Testis (tissue), 2 donors: ENCODE data around the gene ORMDL3.

Experiments
- POLR2A ChIP-seq: fragments of 450-650 bp; IDR thresholded peaks from one replicate; pipeline ENCODE4 v1.6.1; 2017; ENCODE audit warnings: antibody characterized with exemption, mild to moderate bottlenecking, moderate library complexity
- TF ChIP-seq, protein P1 (sequence below), 3 experiments: fragments of 450-650 bp in 2 of 3; fragments of 200-600 bp in 1 of 3; sonication (generic) in 1 of 3; IDR thresholded peaks; one replicate each; pipeline ENCODE4 v1.5.1; 2016 to 2019; ENCODE audit warnings: antibody characterized with exemption in 3 of 3, mild to moderate bottlenecking in 2 of 3, moderate library complexity in 1 of 3

- TF ChIP-seq, protein P1, sequence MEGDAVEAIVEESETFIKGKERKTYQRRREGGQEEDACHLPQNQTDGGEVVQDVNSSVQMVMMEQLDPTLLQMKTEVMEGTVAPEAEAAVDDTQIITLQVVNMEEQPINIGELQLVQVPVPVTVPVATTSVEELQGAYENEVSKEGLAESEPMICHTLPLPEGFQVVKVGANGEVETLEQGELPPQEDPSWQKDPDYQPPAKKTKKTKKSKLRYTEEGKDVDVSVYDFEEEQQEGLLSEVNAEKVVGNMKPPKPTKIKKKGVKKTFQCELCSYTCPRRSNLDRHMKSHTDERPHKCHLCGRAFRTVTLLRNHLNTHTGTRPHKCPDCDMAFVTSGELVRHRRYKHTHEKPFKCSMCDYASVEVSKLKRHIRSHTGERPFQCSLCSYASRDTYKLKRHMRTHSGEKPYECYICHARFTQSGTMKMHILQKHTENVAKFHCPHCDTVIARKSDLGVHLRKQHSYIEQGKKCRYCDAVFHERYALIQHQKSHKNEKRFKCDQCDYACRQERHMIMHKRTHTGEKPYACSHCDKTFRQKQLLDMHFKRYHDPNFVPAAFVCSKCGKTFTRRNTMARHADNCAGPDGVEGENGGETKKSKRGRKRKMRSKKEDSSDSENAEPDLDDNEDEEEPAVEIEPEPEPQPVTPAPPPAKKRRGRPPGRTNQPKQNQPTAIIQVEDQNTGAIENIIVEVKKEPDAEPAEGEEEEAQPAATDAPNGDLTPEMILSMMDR (IDR thresholded peaks at IDR 0.05) = no peak
- TF ChIP-seq POLR2A = no peak
Measured at GRCh38 chr17:39969375-39969774, 42.0 kb upstream of the ORMDL3 start.
